Spleen (tissue), 7 donors: Measurements from ENCODE around the gene TGFBI.

Experiments
- POLR2A ChIP-seq, 3 donors: fragments of 450-650 bp; IDR thresholded peaks; one replicate each; pipeline ENCODE4 v1.5.1; 2017; ENCODE audit warnings: antibody characterized with exemption in 3 of 3, mild to moderate bottlenecking in 1 of 3
- POLR2AphosphoS5 ChIP-seq, 3 donors: sonication (generic); formaldehyde crosslinking; IDR thresholded peaks; one replicate each; pipeline ENCODE4 v1.5.1; 2017; ENCODE audit warnings: antibody characterized with exemption in 3 of 3
- TF ChIP-seq, protein P1 (sequence below), 11 experiments: fragments of 200-600 bp in 7 of 11; fragments of 450-650 bp in 4 of 11; sonication (generic) in 4 of 11; IDR thresholded peaks in 8 of 11; conservative IDR thresholded peaks in 3 of 11; 1 replicate in 7 of 11; 2 replicates in 4 of 11; pipeline versions ENCODE4 v1.4.0 to v1.8.0; 2016 to 2021; ENCODE audit warnings: antibody characterized with exemption in 11 of 11, inconsistent platforms in 4 of 11, mild to moderate bottlenecking in 1 of 11
- donor health status: DM: no; HTN: no; CAD: no; lungs with moderate emphysema.
- donor health status: DM: no; HTN: no; CAD: no.
- donor health status: DM: no; HTN: no; CAD: no.

DNA sequence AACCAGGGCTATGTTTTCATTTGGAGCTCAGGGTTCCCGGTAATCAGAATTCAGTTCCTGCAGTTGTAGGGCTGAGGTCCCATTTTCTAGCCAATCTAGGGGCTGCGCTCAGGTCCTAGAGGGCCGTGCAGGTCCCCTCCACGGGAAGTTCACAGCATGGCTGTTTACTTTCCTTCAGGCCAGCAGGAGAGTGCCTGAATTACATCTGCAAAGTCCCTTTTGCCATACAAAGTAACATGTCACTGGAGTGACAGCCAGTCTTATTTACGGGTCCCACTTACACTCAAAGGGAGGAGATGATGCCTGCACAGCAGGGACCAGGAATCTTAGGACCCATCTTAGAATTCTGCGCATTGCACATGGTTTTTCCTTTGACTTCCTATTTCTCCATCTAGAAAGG is 29.9 kb upstream of the TGFBI start:
- TF ChIP-seq, protein P1, sequence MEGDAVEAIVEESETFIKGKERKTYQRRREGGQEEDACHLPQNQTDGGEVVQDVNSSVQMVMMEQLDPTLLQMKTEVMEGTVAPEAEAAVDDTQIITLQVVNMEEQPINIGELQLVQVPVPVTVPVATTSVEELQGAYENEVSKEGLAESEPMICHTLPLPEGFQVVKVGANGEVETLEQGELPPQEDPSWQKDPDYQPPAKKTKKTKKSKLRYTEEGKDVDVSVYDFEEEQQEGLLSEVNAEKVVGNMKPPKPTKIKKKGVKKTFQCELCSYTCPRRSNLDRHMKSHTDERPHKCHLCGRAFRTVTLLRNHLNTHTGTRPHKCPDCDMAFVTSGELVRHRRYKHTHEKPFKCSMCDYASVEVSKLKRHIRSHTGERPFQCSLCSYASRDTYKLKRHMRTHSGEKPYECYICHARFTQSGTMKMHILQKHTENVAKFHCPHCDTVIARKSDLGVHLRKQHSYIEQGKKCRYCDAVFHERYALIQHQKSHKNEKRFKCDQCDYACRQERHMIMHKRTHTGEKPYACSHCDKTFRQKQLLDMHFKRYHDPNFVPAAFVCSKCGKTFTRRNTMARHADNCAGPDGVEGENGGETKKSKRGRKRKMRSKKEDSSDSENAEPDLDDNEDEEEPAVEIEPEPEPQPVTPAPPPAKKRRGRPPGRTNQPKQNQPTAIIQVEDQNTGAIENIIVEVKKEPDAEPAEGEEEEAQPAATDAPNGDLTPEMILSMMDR (IDR thresholded peaks at IDR 0.05 in 8 of 11, conservative IDR thresholded peaks at IDR 0.05 in 3 of 11): no peak
- TF ChIP-seq POLR2A (IDR thresholded peaks at IDR 0.05) (no peak), POLR2AphosphoS5 (IDR thresholded peaks at IDR 0.05) (no peak)
